HepG2 (cell line): Measurements from ENCODE around the gene RETREG2. TPM values are rescaled to one million over a fixed set of nuclear protein-coding genes. Genes with fewer than 3 reads are reported as not detected.

Experiments used
- BORCS8-MEF2B ChIP-seq: sonication (generic); formaldehyde crosslinking; IDR thresholded peaks from 2 replicates; pipeline ENCODE4 v1.8.0; 2022; ENCODE audit warnings: mild to moderate bottlenecking, missing genetic modification reagents
- CBX1 ChIP-seq: IDR thresholded peaks from one replicate; pipeline ENCODE4 v1.6.1; 2016; ENCODE audit warnings: antibody characterized with exemption, low read depth
- CTCF ChIP-seq: sonication (generic); formaldehyde crosslinking; IDR thresholded peaks from 2 replicates; pipeline ENCODE4 v1.5.0; 2020; ENCODE audit warnings: mild to moderate bottlenecking, missing genetic modification reagents, moderate library complexity
- DMAP1 ChIP-seq: IDR thresholded peaks from 2 replicates; pipeline ENCODE4 v1.6.1; 2016
- HMGA1 ChIP-seq: sonication (generic); formaldehyde crosslinking; conservative IDR thresholded peaks from 2 replicates; pipeline ENCODE4 v1.4.0; 2020; ENCODE audit warnings: missing genetic modification reagents
- HNF1B ChIP-seq: sonication (generic); formaldehyde crosslinking; IDR thresholded peaks from 2 replicates; pipeline ENCODE4 v1.5.1; 2020; ENCODE audit warnings: mild to moderate bottlenecking, moderate library complexity, missing genetic modification reagents
- MAZ ChIP-seq, 2 experiments: sonication (generic) in 1 of 2; formaldehyde crosslinking in 1 of 2; IDR thresholded peaks; 2 replicates each; pipeline versions ENCODE4 v1.5.0 to v1.6.1; 2012 to 2020; ENCODE audit warnings: low read depth in 2 of 2, mild to moderate bottlenecking in 2 of 2, borderline replicate concordance in 1 of 2, improper control_type of control experiment in 1 of 2, low read length in 1 of 2, missing genetic modification reagents in 1 of 2, moderate library complexity in 1 of 2
- MTA3 ChIP-seq: sonication (generic); formaldehyde crosslinking; IDR thresholded peaks from 2 replicates; pipeline ENCODE4 v1.4.0; 2020; ENCODE audit warnings: missing genetic modification reagents
- MXI1 ChIP-seq: IDR thresholded peaks from 3 replicates; pipeline ENCODE4 v1.6.1; 2012; ENCODE audit warnings: low read depth, low read length, inconsistent platforms, borderline replicate concordance
- MYC ChIP-seq: sonication (generic); formaldehyde crosslinking; IDR thresholded peaks from 2 replicates; pipeline ENCODE4 v1.9.0; 2021; ENCODE audit warnings: missing genetic modification reagents, borderline replicate concordance
- PITX1 ChIP-seq: sonication (generic); formaldehyde crosslinking; IDR thresholded peaks from 2 replicates; pipeline ENCODE4 v1.5.1; 2020; ENCODE audit warnings: mild to moderate bottlenecking, missing genetic modification reagents
- RXRA ChIP-seq: sonication (generic); formaldehyde crosslinking; IDR thresholded peaks from 2 replicates; pipeline ENCODE4 v1.5.1; 2020; ENCODE audit warnings: missing genetic modification reagents
- SALL1 ChIP-seq: sonication (generic); formaldehyde crosslinking; IDR thresholded peaks from 2 replicates; pipeline ENCODE4 v1.8.0; 2022; ENCODE audit warnings: mild to moderate bottlenecking, missing genetic modification reagents
- SIX4 ChIP-seq: sonication (generic); formaldehyde crosslinking; IDR thresholded peaks from 2 replicates; pipeline ENCODE4 v1.4.0; 2020; ENCODE audit warnings: missing genetic modification reagents
- SMAD9 ChIP-seq: sonication (generic); formaldehyde crosslinking; IDR thresholded peaks from 2 replicates; pipeline ENCODE4 v1.5.1; 2020; ENCODE audit warnings: mild to moderate bottlenecking, missing genetic modification reagents
- SNRNP70 ChIP-seq: fragments of 200-400 bp; formaldehyde crosslinking; IDR thresholded peaks from 2 replicates; pipeline ENCODE4 v1.6.1; 2017; ENCODE audit warnings: mild to moderate bottlenecking, low read depth, low read length, moderate library complexity
- SRF ChIP-seq: IDR thresholded peaks from 2 replicates; pipeline ENCODE4 v1.6.1; 2011; ENCODE audit warnings: mild to moderate bottlenecking, low read depth, low read length, moderate library complexity
- ZGPAT ChIP-seq: IDR thresholded peaks from 2 replicates; pipeline ENCODE4 v1.6.1; 2016; ENCODE audit warnings: mild to moderate bottlenecking
- ZNF225 ChIP-seq: sonication (generic); formaldehyde crosslinking; IDR thresholded peaks from 2 replicates; pipeline ENCODE4 v1.4.0; 2020; ENCODE audit warnings: mild to moderate bottlenecking, missing genetic modification reagents
- ZNF260 ChIP-seq: sonication (generic); formaldehyde crosslinking; IDR thresholded peaks from 2 replicates; pipeline ENCODE4 v1.4.0; 2020; ENCODE audit warnings: missing genetic modification reagents, low read depth, mild to moderate bottlenecking, borderline replicate concordance
- ZNF367 ChIP-seq: sonication (generic); formaldehyde crosslinking; IDR thresholded peaks from 2 replicates; pipeline ENCODE4 v1.4.0; 2020; ENCODE audit warnings: missing genetic modification reagents, borderline replicate concordance
- ZNF570 ChIP-seq: sonication (generic); formaldehyde crosslinking; IDR thresholded peaks from 2 replicates; pipeline ENCODE4 v1.4.0; 2020; ENCODE audit warnings: mild to moderate bottlenecking, missing genetic modification reagents, borderline replicate concordance
- ZNF660 ChIP-seq: sonication (generic); formaldehyde crosslinking; IDR thresholded peaks from 2 replicates; pipeline ENCODE4 v1.5.1; 2020; ENCODE audit warnings: mild to moderate bottlenecking, low read depth, missing genetic modification reagents, borderline replicate concordance
- ZNF740 ChIP-seq: sonication (generic); formaldehyde crosslinking; IDR thresholded peaks from 2 replicates; pipeline ENCODE4 v1.4.0; 2020; ENCODE audit warnings: missing genetic modification reagents
- ZSCAN9 ChIP-seq: IDR thresholded peaks from 2 replicates; pipeline ENCODE4 v1.6.1; 2016; ENCODE audit warnings: borderline replicate concordance
- polyA plus RNA-seq, 8 experiments: library from polyadenylated mRNA; depleted of rRNA in 3 of 8; stranded (reverse) in 7 of 8; unstranded in 1 of 8; fragments of >200 nt; fragmentation: Illumina TruSeq in 4 of 8; extraction: Trizol in 4 of 8; gene quantifications; 2 replicates each; pipeline versions ENCODE4 v1.2.1 to v1.2.3, GENCODE V29; 2011 to 2016; ENCODE audit warnings: low read depth in 4 of 8, missing spikeins in 1 of 8, mixed read lengths in 1 of 8; ENCODE audit not compliant: insufficient read depth in 1 of 8
- total RNA-seq, 5 experiments: library from RNA; depleted of rRNA; stranded (reverse); fragments of >200 nt; fragmentation: Illumina TruSeq; extraction: Trizol; gene quantifications; 2 replicates each; pipeline ENCODE4 v1.2.3, GENCODE V29; 2016; ENCODE audit warnings: low read depth in 1 of 5

RETREG2 gene
- total and polyA plus RNA-seq, 2 of the 13 experiments (the other 11 are each of a cell fraction or from before 2014, with no cell fraction given), result 86.0 to 134 TPM

GRCh38 chr2:219177552-219178376, at the start of gene RETREG2 (continued):
- TF ChIP-seq PITX1 (CRISPR knock-in tag) (0 out of 2 replicates have a peak, but pooled peaks have one; percentile 46), BORCS8-MEF2B (CRISPR knock-in tag) (peak; percentile 81), ZSCAN9 (CRISPR knock-in tag) (peak; percentile 16), ZNF740 (CRISPR knock-in tag) (peak; percentile 99), CBX1 (no peak), MAZ (IDR thresholded peaks at IDR 0.05; ENCODE audit: borderline replicate concordance, low read depth, low read length) (peak; percentile 87), MAZ (CRISPR knock-in tag; IDR thresholded peaks at IDR 0.05; ENCODE audit: low read depth) (peak; percentile 94; the same call in 1 of the 2 replicates), SALL1 (CRISPR knock-in tag) (peak; percentile 93), RXRA (CRISPR knock-in tag) (peak; percentile 80), MTA3 (CRISPR knock-in tag) (no peak), SIX4 (no peak), DMAP1 (peak; percentile 95), ZGPAT (CRISPR knock-in tag) (peak; percentile 59; the same call in 1 of the 2 replicates), SNRNP70 (no peak), MYC (CRISPR knock-in tag) (peak; percentile 70), SRF (no peak), ZNF260 (CRISPR knock-in tag) (no peak), HNF1B (CRISPR knock-in tag) (peak; percentile 94), HMGA1 (CRISPR knock-in tag) (no peak), ZNF225 (CRISPR knock-in tag) (no peak), ZNF367 (no peak), CTCF (CRISPR knock-in tag) (peak; percentile 65), MXI1 (no peak; the same call in 1 of the 3 replicates), SMAD9 (CRISPR knock-in tag) (no peak; the same call in 1 of the 2 replicates), ZNF570 (CRISPR knock-in tag) (peak; percentile 88; the same call in 1 of the 2 replicates), ZNF660 (CRISPR knock-in tag) (0 out of 2 replicates have a peak, but pooled peaks have one; percentile 72)
